PFSK-1 (cell line): ENCODE data around the gene SETBP1.

Experiments used
- TAF1 ChIP-seq: IDR thresholded peaks from 2 replicates; pipeline ENCODE4 v1.6.1; 2012; ENCODE audit warnings: low read length, control low read depth, borderline replicate concordance; ENCODE audit not compliant: insufficient read depth
- TF ChIP-seq, protein P1 (sequence below), 2 experiments: IDR thresholded peaks; 2 replicates each; pipeline versions ENCODE4 v1.6.1 to v1.8.0; 2011 to 2012; ENCODE audit warnings: low read depth in 2 of 2, low read length in 2 of 2, control low read depth in 1 of 2, inconsistent platforms in 1 of 2, mild to moderate bottlenecking in 1 of 2, moderate library complexity in 1 of 2; ENCODE audit not compliant: insufficient read depth in 1 of 2

DNA sequence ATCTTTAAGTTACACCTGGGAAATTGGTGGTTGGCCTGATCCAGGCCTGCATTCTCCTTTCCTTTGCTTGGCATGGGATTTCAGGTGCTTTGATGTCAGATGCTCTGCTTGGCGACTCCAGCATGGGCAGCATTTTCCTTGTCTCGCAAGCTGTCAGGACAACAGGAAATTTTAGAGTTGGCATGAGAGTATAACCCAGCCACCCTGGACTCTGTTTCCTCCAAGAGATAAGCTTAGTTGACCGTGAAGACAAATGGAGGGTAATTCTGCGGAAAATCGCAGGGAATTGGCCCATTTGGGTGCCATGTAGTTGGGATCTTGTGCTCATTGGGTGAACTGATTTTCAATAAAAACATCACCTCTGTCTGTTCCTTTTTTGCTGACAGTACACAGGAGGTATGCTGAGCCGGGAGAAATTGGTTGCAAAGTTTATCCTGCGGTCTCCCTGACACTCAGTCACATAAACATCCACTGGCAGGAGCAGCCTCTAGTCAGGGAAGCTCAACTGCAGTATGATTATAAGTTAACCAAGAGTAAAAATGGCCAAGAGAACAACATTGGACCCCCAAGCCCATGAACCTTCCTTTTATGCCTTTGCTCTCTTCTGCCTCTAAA lies 409.9 kb downstream of the SETBP1 start:
- TF ChIP-seq, protein P1, sequence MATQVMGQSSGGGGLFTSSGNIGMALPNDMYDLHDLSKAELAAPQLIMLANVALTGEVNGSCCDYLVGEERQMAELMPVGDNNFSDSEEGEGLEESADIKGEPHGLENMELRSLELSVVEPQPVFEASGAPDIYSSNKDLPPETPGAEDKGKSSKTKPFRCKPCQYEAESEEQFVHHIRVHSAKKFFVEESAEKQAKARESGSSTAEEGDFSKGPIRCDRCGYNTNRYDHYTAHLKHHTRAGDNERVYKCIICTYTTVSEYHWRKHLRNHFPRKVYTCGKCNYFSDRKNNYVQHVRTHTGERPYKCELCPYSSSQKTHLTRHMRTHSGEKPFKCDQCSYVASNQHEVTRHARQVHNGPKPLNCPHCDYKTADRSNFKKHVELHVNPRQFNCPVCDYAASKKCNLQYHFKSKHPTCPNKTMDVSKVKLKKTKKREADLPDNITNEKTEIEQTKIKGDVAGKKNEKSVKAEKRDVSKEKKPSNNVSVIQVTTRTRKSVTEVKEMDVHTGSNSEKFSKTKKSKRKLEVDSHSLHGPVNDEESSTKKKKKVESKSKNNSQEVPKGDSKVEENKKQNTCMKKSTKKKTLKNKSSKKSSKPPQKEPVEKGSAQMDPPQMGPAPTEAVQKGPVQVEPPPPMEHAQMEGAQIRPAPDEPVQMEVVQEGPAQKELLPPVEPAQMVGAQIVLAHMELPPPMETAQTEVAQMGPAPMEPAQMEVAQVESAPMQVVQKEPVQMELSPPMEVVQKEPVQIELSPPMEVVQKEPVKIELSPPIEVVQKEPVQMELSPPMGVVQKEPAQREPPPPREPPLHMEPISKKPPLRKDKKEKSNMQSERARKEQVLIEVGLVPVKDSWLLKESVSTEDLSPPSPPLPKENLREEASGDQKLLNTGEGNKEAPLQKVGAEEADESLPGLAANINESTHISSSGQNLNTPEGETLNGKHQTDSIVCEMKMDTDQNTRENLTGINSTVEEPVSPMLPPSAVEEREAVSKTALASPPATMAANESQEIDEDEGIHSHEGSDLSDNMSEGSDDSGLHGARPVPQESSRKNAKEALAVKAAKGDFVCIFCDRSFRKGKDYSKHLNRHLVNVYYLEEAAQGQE (IDR thresholded peaks at IDR 0.05; ENCODE audit: insufficient read depth in 1 of 2, low read depth in 2 of 2, low read length in 2 of 2), result no peak
- TF ChIP-seq TAF1, result no peak
